GM19455 (cell line): ENCODE results near the gene LAD1.

Experiments
- ATAC-seq: cut with Tn5 transposase; IDR thresholded peaks from one replicate; pipeline ENCODE4 v1.9.1; 2021; ENCODE audit not compliant: unreplicated experiment

The LAD1 gene

DNA sequence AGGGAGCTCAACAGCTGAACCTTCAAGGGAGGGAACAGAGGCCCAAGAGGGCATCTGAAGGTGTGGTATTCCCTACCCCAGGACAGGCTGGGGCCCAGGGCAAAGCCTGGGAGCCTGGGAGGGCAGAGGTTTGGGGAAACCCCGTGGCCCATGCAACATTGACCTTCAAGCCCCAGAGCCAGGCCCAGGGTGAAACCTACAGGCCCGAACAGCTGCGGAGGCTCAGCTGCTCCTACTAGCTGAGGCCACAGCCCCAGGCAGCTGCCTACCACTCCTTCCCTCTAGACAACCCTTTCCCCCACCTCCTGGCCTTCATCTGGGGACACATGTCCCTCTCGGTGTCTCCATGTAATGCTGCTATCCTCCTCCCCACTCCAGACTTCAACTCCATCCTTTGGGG lies 3.2 kb downstream of the LAD1 start:
- no peak for ATAC-seq

DNA sequence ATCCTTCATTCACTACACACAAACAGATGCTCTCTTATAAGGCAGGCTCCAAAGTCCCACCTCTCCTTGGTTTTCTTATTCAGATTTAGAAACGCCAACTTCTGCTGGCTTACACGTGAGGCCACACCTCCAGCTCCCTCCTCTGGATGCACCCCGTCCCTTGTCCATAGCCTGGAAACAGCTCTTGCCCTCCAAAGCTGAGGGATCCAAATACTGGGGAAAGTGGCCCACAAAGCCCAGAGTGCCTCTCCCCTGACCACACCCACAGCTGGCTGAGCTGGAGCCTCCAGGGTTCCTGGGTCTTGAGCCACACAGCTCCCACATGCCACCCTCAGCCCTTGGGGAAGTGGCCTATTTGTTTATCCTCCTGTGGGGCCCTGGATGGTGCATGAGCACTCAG lies 4.5 kb downstream of the LAD1 start:
- no peak for ATAC-seq

DNA sequence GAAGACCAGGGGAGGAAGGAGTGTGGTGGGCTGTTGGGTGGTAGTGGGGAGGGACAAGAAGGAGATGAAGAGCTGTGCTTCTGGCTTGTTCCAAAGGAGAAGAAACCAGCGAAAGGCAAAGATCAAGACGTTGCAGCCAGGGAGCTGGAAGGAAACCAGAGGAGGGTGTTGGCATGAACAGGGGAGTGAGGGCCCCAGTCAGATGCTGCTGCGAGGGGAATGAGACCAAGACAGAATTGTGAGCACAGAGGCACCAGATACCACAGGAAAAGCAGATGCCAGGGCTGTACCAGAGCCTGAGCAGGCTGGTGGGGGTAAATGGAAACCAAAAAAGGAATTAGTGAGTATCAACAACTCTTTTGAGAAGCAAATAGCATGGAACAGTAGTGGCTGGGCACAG lies 6.0 kb downstream of the LAD1 start:
- ATAC-seq = no peak

DNA sequence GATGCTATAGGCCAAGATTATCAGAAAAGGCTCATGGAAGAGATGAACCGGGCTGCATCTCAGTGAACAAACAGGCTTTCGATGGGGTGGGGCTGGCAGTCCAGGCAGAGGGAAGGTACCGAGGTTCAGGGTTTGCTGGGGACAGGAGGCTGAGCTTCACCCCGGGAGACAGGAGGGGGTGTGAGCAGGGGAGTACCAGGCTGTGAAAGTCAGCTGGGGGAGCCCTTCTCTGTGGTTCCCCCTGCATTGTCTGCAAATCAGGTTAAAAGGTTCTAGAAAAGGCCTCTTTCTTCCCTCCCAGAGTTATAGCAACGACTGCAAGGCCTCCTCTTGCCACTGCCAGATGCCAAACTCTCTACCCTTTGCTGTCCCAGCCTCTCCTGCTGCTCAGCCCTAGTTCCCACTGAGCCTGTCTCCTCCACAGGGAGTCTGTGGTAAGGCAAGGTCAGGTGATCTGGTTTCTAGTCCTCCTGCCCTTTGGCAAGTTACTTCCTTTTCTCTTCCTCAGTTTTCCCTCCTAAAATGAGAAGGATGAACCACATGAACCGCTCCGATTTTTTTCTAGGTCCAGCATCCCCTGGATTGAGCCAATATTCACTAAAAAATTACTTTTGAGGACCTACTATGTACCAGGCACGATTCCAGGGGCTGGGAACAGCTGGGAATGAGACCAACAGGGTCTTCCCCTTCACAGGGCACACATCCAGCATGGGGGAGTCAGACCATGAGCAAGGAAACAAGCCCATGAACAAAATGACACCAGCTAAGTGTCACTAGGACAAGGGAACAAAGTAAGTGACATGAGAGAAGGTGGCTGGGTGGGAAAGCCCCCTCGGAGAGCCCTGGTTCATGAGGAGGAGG lies 7.2 kb downstream of the LAD1 start:
- ATAC-seq = no peak

DNA sequence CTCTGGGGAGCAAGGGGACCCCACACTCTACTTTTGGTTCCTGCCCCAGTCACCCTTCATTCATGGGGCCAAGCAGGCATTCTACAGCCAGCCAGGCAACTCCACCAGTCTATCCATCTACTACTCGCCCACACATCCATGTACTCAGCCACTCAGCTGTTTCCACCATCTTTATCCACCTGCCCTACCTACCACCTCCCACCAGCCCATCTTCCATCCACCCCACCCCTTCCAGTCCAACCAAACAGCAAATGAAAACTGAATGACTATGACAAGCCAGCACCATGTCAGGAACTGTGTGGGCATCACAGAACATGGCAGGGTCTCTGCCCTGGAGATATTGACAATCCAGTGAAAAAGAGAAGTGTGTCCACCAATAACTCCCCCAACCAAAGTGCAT lies 7.9 kb downstream of the LAD1 start:
- ATAC-seq = no peak

DNA sequence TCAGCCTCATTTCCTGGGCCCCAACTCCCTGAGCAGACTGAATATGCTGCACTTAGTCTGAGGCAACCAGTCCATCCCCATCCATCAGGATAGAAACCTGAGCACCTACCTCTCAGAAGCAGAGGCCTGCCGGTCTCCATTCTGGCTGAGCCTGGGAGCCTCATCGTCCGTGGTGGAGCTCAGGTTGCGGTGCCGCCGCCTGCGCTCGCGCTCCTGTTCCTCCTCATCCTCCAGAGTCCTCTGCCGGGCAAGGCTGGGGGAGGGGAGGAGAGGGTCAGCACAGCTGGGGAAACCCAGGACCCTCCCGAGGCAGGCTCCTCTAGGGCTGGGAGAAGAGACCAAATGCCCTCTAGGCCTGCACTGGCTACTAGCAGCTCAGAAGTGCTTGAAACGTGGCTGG lies 10.1 kb downstream of the LAD1 start:
- ATAC-seq = no peak

GRCh38 chr1:201386208-201386607 lies 12.9 kb downstream of the LAD1 start:
- no peak for ATAC-seq

GRCh38 chr1:201385299-201385891 lies 13.7 kb downstream of the LAD1 start:
- no peak for ATAC-seq

DNA sequence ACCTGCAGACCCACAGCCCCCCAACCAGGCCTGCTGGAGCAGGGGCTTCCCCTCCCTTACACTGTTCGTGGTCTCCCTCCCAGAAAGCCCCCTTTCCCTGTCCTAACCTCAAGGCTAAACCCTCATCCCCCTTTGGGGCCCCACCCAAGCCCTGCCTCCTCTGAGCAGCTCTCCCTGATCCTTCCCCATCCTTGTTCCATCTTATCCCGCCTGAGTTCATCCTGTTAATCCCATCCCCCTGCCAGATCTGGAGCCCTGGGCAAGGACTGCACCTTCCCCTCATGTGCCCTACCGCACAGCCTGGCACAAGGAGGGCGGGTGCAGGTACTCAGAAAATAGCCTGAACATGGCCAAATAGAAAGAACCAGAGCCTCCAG lies 14.7 kb downstream of the LAD1 start:
- no peak for ATAC-seq

GRCh38 chr1:201383647-201384405 lies 15.3 kb downstream of the LAD1 start:
- no peak for ATAC-seq

DNA sequence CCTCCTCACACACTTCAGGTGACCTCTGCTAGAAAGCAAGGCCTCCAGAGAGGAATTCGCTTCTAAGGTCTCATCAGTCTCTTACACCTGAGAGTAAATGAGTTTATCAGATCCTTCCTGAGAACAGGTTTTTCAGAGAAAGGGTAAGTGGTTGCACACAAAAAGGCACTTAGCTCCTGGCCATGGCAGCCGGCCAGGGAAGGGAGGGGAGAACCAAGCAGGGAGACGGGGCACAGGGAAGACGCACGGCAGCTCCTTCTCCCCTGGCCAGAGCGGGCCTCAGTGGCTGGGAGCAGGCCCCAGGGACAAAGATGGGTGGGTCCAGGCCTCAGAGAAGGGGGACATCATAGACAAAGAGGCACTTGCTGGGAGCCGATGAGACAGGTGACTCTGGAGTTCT lies 18.0 kb downstream of the LAD1 start:
- no peak for ATAC-seq

DNA sequence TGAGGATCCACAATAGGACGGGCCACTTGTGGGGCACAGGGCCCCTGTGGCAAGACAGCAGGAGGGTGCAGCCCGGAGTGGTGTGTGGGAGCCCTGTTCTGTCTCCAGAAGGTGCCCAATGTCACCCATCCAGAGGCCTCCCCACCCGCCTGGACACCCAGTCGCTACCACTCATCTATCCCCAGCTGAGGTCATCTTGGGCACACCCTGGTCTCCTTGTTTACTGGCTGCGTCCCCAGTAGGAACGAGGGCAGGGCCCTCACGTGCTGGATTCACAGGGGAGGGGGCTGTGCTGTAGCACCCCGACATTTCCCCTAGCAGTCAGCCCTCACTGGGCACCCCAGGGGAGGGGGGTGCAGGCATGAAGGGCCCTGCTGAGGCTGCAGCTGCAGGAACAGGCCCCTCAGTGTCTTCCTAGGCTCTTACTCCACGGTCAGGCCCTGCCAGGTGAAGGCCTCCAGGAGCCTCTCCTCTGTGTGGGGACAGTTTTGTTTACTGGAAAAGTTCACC lies 19.3 kb downstream of the LAD1 start:
- ATAC-seq = no peak

DNA sequence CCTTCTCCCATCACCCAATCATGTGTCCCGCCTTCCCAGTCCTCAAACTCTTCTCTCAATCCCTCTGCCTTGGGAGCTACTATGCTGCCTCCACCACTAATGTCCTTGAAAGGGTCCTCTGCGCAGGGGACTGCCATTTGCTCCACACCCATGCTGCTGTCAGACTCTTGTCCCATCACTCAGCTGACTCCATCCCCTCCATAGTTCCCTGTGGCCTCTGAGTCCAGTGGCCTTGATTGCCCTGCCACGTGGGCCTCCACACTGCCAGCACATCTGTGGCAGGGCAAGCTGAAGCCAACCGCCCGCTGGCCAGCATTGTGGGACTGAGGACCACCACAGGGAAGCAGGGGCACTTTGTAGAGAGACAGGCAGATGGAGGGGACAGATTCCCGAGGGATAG lies 20.3 kb downstream of the LAD1 start:
- no peak for ATAC-seq

- ATAC-seq = no peak
These were observed 21.5 kb downstream of the LAD1 start, which contains the start of gene TNNT2 for GRCh38 chr1:201377611-201378092. Gene TNNT2, minus strand, starts transcription at chr1:201377680. Its CDS starts 4,426 bp downstream, at chr1:201373254.

GRCh38 chr1:201376464-201377374 lies 22.4 kb downstream of the LAD1 start:
- ATAC-seq = no peak

GRCh38 chr1:201376107-201376463 lies 23.0 kb downstream of the LAD1 start:
- no peak for ATAC-seq

- ATAC-seq = no peak
These were observed 24.0 kb downstream of the LAD1 start for GRCh38 chr1:201375169-201375568.

GRCh38 chr1:201374364-201374763 lies 24.8 kb downstream of the LAD1 start:
- ATAC-seq = no peak

DNA sequence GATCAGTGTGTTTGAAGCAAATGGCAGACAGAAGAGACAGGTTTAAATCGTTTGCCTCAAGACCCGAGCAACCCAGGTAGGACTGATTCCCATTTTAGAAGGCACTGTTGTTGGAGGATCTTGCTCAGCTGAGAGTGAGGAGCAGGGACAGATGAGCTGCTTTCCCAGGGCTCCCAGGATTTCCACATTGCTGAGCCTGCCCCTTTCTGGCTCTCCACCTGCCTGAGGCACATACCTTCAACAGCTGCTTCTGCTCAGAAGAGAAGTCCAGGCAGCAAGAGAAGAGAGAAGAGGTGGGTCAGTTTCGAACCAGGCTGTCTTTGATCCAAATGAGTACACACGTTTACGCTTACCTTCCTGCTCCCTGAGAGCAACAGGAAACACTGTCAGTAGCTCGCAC lies 27.3 kb downstream of the LAD1 start:
- no peak for ATAC-seq

- ATAC-seq = no peak
These were observed 27.8 kb downstream of the LAD1 start for GRCh38 chr1:201371276-201371675.

DNA sequence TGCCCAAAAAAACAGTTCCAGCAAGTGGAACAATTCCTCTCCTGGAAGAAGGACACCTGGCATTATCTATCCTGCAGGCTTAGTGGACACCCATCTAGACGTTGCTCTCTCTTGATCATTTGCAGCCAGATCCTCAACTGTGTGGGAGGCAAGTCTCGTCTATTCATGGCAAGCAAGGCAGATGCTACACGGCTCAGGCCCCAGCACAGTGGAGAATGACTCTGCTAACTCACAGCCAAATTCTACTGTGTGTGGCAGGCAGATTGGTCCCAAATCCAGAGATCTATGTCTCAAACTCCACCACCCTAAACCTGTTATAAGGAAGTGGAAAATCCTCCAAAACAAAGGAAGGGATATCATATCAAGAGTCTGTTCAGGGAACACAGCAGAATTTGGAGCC lies 28.6 kb downstream of the LAD1 start:
- ATAC-seq = no peak
